Neural progenitor cell (in vitro differentiated cells): ENCODE data around the gene SIGMAR1.

Experiments used
- CTCF ChIP-seq: fragments of 200-600 bp; sonication (generic); IDR thresholded peaks from 2 replicates; pipeline ENCODE4 v1.5.1; 2017; ENCODE audit warnings: antibody characterized with exemption, mild to moderate bottlenecking
- EZH2 ChIP-seq: fragments of 200-600 bp; sonication (generic); IDR thresholded peaks from 2 replicates; pipeline ENCODE4 v1.6.1; 2017; ENCODE audit warnings: antibody characterized with exemption, mild to moderate bottlenecking, moderate library complexity

- no peak for TF ChIP-seq CTCF
- TF ChIP-seq EZH2, result no peak
These were observed 50.3 kb downstream of the SIGMAR1 start for GRCh38 chr9:34587271-34587670.
